IPS-18a (cell line): Measurements from ENCODE around the gene ITGA4.

ENCODE experiments used
- H3K27ac ChIP-seq: one replicate; pipeline ENCODE4 v1.5.1; 2013; ENCODE audit warnings: low read length
- H3K27me3 ChIP-seq: one replicate; pipeline ENCODE4 v1.6.1; 2013; ENCODE audit warnings: mild to moderate bottlenecking, low read length; ENCODE audit not compliant: control insufficient read depth, insufficient read depth
- H3K36me3 ChIP-seq: one replicate; pipeline ENCODE4 v1.6.1; 2013; ENCODE audit warnings: low read depth, low read length; ENCODE audit not compliant: control insufficient read depth
- H3K4me1 ChIP-seq: one replicate; pipeline ENCODE4 v1.6.1; 2013; ENCODE audit warnings: low read depth, low read length; ENCODE audit not compliant: control insufficient read depth
- H3K4me3 ChIP-seq: one replicate; pipeline ENCODE4 v1.5.1; 2013; ENCODE audit warnings: low read length
- H3K9ac ChIP-seq: one replicate; pipeline ENCODE4 v1.6.1; 2013; ENCODE audit warnings: mild to moderate bottlenecking, low read length, moderate library complexity
- H3K9me3 ChIP-seq: one replicate; pipeline ENCODE4 v1.6.1; 2013; ENCODE audit warnings: low read depth, low read length; ENCODE audit not compliant: control insufficient read depth

The ITGA4 gene

GRCh38 chr2:181585732-181586131 lies 128.5 kb downstream of the ITGA4 start:
- Histone ChIP-seq H3K9ac (no peak overlapping the region), H3K9me3 (no peaks in the 10 kb centered on the region), H3K36me3 (no peaks in the 10 kb centered on the region), H3K27ac (no peak overlapping the region), H3K4me1 (peaks cover 11% of the 10 kb centered on the region), H3K27me3 (no peaks in the 10 kb centered on the region), H3K4me3 (no peak overlapping the region)
